B cell (primary cell): ENCODE data around the gene AMN1. TPM values are rescaled to one million over a fixed set of nuclear protein-coding genes. Genes with fewer than 3 reads are reported as not detected.

Experiments
- ATAC-seq: fragments of 200-7000 bp; cut with Tn5 transposase; one replicate; pipeline ENCODE4 v1.10.0; 2021; ENCODE audit warnings: low read depth, mild to moderate bottlenecking, moderate number of reproducible peaks, moderate library complexity
- CTCF ChIA-PET: fragments of 350-600 bp; sonication (Branson Sonifier 250); formaldehyde crosslinking; loops from one replicate; lab custom pipeline; 2021; ENCODE audit warnings: antibody characterized with exemption, inconsistent platforms; lab: Charles Lee
- POLR2A ChIA-PET: fragments of 350-600 bp; sonication (Branson Sonifier 250); formaldehyde crosslinking; loops from one replicate; lab custom pipeline; 2021; ENCODE audit warnings: antibody characterized with exemption; lab: Charles Lee
- DNase-seq: peaks from one replicate; pipeline ENCODE4 v3.0.0; 2013
- H2AFZ ChIP-seq: 2 replicates; pipeline ENCODE4 v1.6.1; 2012; ENCODE audit warnings: mild to moderate bottlenecking, low read depth, low read length; ENCODE audit not compliant: insufficient read depth, poor library complexity, severe bottlenecking
- H3K27ac ChIP-seq, 2 donors: 1 replicate in 1 of 2; 2 replicates in 1 of 2; pipeline ENCODE4 v1.5.1; 2012 to 2013; ENCODE audit warnings: low read length in 2 of 2, mild to moderate bottlenecking in 2 of 2, moderate library complexity in 1 of 2
- H3K27me3 ChIP-seq, 4 experiments: fragments of 200-600 bp in 1 of 4; sonication (generic) in 1 of 4; replicated peaks in 1 of 4; 1 replicate in 2 of 4; 2 replicates in 2 of 4; pipeline versions ENCODE4 v1.6.1 to v1.7.0; 2013 to 2016; ENCODE audit warnings: low read length in 3 of 4, mild to moderate bottlenecking in 2 of 4, mixed read lengths in 1 of 4, moderate library complexity in 1 of 4; ENCODE audit not compliant: insufficient read depth in 4 of 4, control insufficient read depth in 3 of 4; ENCODE audit errors: control extremely low read depth in 1 of 4
- H3K36me3 ChIP-seq, 2 experiments: replicated peaks in 1 of 2; 1 replicate in 1 of 2; 2 replicates in 1 of 2; pipeline versions ENCODE4 v1.6.1 to v1.7.1; 2013; ENCODE audit warnings: low read length in 1 of 2; ENCODE audit not compliant: insufficient read depth in 2 of 2, control insufficient read depth in 1 of 2; ENCODE audit errors: control extremely low read depth in 1 of 2, extremely low read depth in 1 of 2
- H3K4me1 ChIP-seq, 2 donors: fragments of 200-600 bp in 1 of 2; sonication (generic) in 1 of 2; 1 replicate in 1 of 2; 2 replicates in 1 of 2; pipeline versions ENCODE4 v1.5.1 to v1.6.1; 2013 to 2017; ENCODE audit warnings: low read length in 2 of 2; ENCODE audit not compliant: control insufficient read depth in 2 of 2, insufficient read depth in 2 of 2
- H3K4me2 ChIP-seq: replicated peaks from 2 replicates; pipeline ENCODE3; 2012; ENCODE audit warnings: mild to moderate bottlenecking, low read depth, low read length; ENCODE audit not compliant: poor library complexity, severe bottlenecking
- H3K4me3 ChIP-seq, 5 experiments: fragments of 200-600 bp in 1 of 5; sonication (generic) in 1 of 5; 1 replicate in 3 of 5; 2 replicates in 2 of 5; pipeline versions ENCODE4 v1.5.1 to v1.7.0; 2011 to 2016; ENCODE audit warnings: low read length in 4 of 5, mild to moderate bottlenecking in 4 of 5, low read depth in 2 of 5, control low read depth in 1 of 5, moderate library complexity in 1 of 5; ENCODE audit not compliant: insufficient read depth in 1 of 5; ENCODE audit errors: control extremely low read depth in 1 of 5, extremely low read depth in 1 of 5
- H3K79me2 ChIP-seq: fragments of 200-600 bp; sonication (generic); one replicate; pipeline ENCODE4 v1.6.0; 2016; ENCODE audit warnings: low read length; ENCODE audit not compliant: control insufficient read depth, insufficient read depth
- H3K9ac ChIP-seq: fragments of 200-600 bp; sonication (generic); 2 replicates; pipeline ENCODE4 v1.6.1; 2017; ENCODE audit warnings: mild to moderate bottlenecking, low read length, moderate library complexity
- H3K9me3 ChIP-seq, 3 donors: one replicate each; pipeline versions ENCODE4 v1.6.1 to v1.7.1; 2013; ENCODE audit warnings: low read length in 2 of 3; ENCODE audit not compliant: control insufficient read depth in 2 of 3, insufficient read depth in 1 of 3; ENCODE audit errors: control extremely low read depth in 1 of 3
- H4K20me1 ChIP-seq: 2 replicates; pipeline ENCODE4 v1.6.0; 2012; ENCODE audit warnings: mild to moderate bottlenecking, low read length; ENCODE audit not compliant: insufficient read depth, control insufficient read depth, poor library complexity, severe bottlenecking
- H3K27ac Mint-ChIP-seq: one replicate; pipeline ENCODE4 v1.8.0; 2021; ENCODE audit warnings: mixed read lengths
- H3K27me3 Mint-ChIP-seq: one replicate; pipeline ENCODE4 v1.8.0; 2021; ENCODE audit warnings: mixed read lengths
- H3K4me1 Mint-ChIP-seq: one replicate; pipeline ENCODE4 v1.8.0; 2021; ENCODE audit warnings: mixed read lengths
- H3K4me3 Mint-ChIP-seq: one replicate; pipeline ENCODE4 v1.8.0; 2021; ENCODE audit warnings: mixed read lengths
- H3K9me3 Mint-ChIP-seq: one replicate; pipeline ENCODE4 v1.8.0; 2022; ENCODE audit warnings: mixed read lengths; ENCODE audit not compliant: insufficient read depth
- EZH2 ChIP-seq: IDR thresholded peaks from 2 replicates; pipeline ENCODE4 v1.6.1; 2012; ENCODE audit warnings: borderline replicate concordance, low read depth, mild to moderate bottlenecking, moderate library complexity, low read length; ENCODE audit not compliant: insufficient read depth, poor library complexity, severe bottlenecking
- WGBS: methylation state at CpG from one replicate; pipeline ENCODE4 v1.1.5; 2013; ENCODE audit warnings: missing lambda C conversion rate; ENCODE audit not compliant: insufficient coverage; 5-methylcytosine and 5-hydroxymethylcytosine counted together
- intact Hi-C: fragments of 100-400 bp; cut with micrococcal nuclease; formaldehyde crosslinking; loops from one replicate; pipeline ENCODE4 v1.10.0; 2022
- polyA plus RNA-seq: library from polyadenylated mRNA; depleted of rRNA; stranded (reverse); fragments of >200 nt; gene quantifications from 2 replicates; pipeline ENCODE4 v1.2.3, GENCODE V29; 2012
- total RNA-seq, 2 donors: library from RNA; stranded (reverse); fragments of 120-200 nt in 1 of 2; gene quantifications; 1 replicate in 1 of 2; 2 replicates in 1 of 2; pipeline versions ENCODE4 v1.2.3 to v1.2.4, GENCODE V29; 2013 to 2022
- TF ChIP-seq, protein P1 (sequence below): fragments of 200-600 bp; IDR thresholded peaks from one replicate; pipeline ENCODE4 v1.8.0; 2022; ENCODE audit warnings: antibody characterized with exemption, mild to moderate bottlenecking

Gene AMN1
- total and polyA plus RNA-seq, 2 donors (not counting 1 experiment from before 2014, with no cell fraction given): 32.6 to 32.7 TPM

- H3K79me2 ChIP-seq: peaks cover 6% of the 10 kb centered on the region
- H3K4me1 Mint-ChIP-seq: peaks cover 36% of the 10 kb centered on the region
- WGBS: no CpG with 5 or more reads among the region's 3 CpGs
- TF ChIP-seq, protein P1, sequence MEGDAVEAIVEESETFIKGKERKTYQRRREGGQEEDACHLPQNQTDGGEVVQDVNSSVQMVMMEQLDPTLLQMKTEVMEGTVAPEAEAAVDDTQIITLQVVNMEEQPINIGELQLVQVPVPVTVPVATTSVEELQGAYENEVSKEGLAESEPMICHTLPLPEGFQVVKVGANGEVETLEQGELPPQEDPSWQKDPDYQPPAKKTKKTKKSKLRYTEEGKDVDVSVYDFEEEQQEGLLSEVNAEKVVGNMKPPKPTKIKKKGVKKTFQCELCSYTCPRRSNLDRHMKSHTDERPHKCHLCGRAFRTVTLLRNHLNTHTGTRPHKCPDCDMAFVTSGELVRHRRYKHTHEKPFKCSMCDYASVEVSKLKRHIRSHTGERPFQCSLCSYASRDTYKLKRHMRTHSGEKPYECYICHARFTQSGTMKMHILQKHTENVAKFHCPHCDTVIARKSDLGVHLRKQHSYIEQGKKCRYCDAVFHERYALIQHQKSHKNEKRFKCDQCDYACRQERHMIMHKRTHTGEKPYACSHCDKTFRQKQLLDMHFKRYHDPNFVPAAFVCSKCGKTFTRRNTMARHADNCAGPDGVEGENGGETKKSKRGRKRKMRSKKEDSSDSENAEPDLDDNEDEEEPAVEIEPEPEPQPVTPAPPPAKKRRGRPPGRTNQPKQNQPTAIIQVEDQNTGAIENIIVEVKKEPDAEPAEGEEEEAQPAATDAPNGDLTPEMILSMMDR: no peak
- peak overlapping the region in 2 of 5 experiments; percentile 28 to 59 for H3K4me3 ChIP-seq
- DNase-seq: peak; percentile 81
- H3K27me3 Mint-ChIP-seq: no peaks in the 10 kb centered on the region
- H3K4me1 ChIP-seq: peaks cover 23 to 36% of the 10 kb centered on the region in 2 donors
- H4K20me1 ChIP-seq: no peaks in the 10 kb centered on the region
- H2AFZ ChIP-seq: no peak overlapping the region
- peaks cover 8 to 33% of the 10 kb centered on the region in 2 experiments for H3K36me3 ChIP-seq
- H3K4me3 Mint-ChIP-seq: peak overlapping the region; percentile 74
- no peaks in the 10 kb centered on the region for H3K27me3 ChIP-seq
- intact Hi-C loops: loop anchor here (1.0 to 10.0 kb wide), 9 partner anchors 28 to 448 kb away; partner anchors contain the start of genes BICD1, ETFBKMT and RESF1
- CTCF ChIA-PET: interaction anchor here (0.6 to 2.0 kb wide), 11 partner anchors 28 to 625 kb away, joined by 3 to 7 read pairs (median 3); partner anchors contain the start of genes AMN1 and RESF1
- H3K9me3 ChIP-seq: peaks cover 11 to 47% (median 24%) of the 10 kb centered on the region in 3 donors
- peak overlapping the region; percentile 55 for H3K9ac ChIP-seq
- H3K4me2 ChIP-seq: peak overlapping the region; percentile 77
- H3K27ac Mint-ChIP-seq: peak overlapping the region; percentile 92
- H3K9me3 Mint-ChIP-seq: peaks cover 9% of the 10 kb centered on the region
- peak overlapping the region; percentile 56 to 75 for H3K27ac ChIP-seq
- POLR2A ChIA-PET: interaction anchor here (0.5 to 2.1 kb wide), 8 partner anchors 28 to 274 kb away, joined by 3 to 17 read pairs (median 4); partner anchors contain the start of genes AMN1 and RESF1
- ATAC-seq: peak; percentile 85
Observed at GRCh38 chr12:31687101-31687527, 41.7 kb downstream of the AMN1 start.

DNA sequence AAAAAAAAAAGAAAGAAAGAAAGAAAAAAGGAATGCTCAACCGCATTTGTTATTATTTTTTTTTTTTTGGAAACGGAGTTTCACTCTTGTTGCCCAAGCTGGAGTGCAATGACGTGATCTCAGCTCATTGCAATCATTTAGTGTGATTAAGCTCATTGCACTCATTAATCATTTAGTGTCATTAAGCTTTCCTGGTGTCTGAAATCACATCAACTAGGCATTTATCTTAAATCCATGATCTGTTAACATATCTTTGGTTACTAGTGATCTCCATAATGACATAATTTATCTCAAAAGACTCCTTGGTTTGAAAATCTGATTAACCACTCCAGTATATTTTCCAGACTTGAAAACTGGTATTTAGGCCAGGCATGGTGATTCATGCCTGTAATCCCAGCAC, 43.0 kb downstream of the AMN1 start:
- DNase-seq: no peak
- H3K9ac ChIP-seq: no peak overlapping the region
- peaks cover 26 to 40% of the 10 kb centered on the region in 2 donors for H3K4me1 ChIP-seq
- ChIA-PET POLR2A (interaction anchor here (0.6 kb wide), 2 partner anchors 315 to 341 kb away, joined by 4 to 8 read pairs; no protein-coding TSS in a partner anchor), CTCF (interaction anchor here (0.6 to 1.8 kb wide), 5 partner anchors 33 to 377 kb away, joined by 3 to 7 read pairs (median 4); partner anchors contain the start of gene AMN1)
- no peak for ATAC-seq
- Mint-ChIP-seq H3K27ac (peak overlapping the region; percentile 73), H3K27me3 (no peaks in the 10 kb centered on the region), H3K4me1 (peaks cover 39% of the 10 kb centered on the region), H3K4me3 (no peak overlapping the region), H3K9me3 (peaks cover 7% of the 10 kb centered on the region)
- H4K20me1 ChIP-seq: no peaks in the 10 kb centered on the region
- intact Hi-C loops: loop anchor here (2.0 to 10.0 kb wide), 6 partner anchors 27 to 449 kb away; partner anchors contain the start of genes BICD1 and ETFBKMT
- peaks cover 8 to 33% of the 10 kb centered on the region in 2 experiments for H3K36me3 ChIP-seq
- no CpG with 5 or more reads among the region's 3 CpGs for WGBS
- peak overlapping the region; percentile 77 for H3K4me2 ChIP-seq
- H3K9me3 ChIP-seq: peaks cover 11 to 45% (median 24%) of the 10 kb centered on the region in 3 donors
- H3K79me2 ChIP-seq: peaks cover 6% of the 10 kb centered on the region
- H3K27ac ChIP-seq: peak overlapping the region; percentile 56 to 75
- H2AFZ ChIP-seq: no peak overlapping the region
- TF ChIP-seq, protein P1: no peak
- no peak for TF ChIP-seq EZH2
- H3K27me3 ChIP-seq: no peaks in the 10 kb centered on the region
- H3K4me3 ChIP-seq: no peak overlapping the region
